ENCODE measurements around the gene ACSL6.
A peak's percentile ranks its signal among the peaks of the same experiment; 100 is the strongest.

ACSL6 gene

DNA sequence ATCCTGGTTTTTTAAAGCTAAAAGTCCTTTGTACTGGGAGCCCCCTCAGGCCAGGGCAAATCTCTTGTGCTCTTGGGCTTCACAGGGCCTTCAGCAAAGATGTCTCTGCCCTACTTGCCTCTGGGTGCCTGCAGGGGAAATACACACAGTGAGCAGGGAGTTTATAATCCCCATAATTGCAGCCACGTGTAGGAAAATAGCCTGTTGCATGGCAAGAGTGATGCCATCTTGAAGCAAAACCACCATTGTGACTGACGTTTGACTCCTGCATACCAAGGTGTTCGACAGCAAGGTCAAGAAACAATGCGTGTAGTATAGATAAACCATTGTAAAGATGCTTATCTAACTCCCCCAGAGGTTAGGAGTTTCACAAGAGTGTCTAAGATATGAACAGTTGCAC, 37.6 kb upstream of the ACSL6 start:
- no peak for DNase-seq (ENCODE audit: low read depth)

DNA sequence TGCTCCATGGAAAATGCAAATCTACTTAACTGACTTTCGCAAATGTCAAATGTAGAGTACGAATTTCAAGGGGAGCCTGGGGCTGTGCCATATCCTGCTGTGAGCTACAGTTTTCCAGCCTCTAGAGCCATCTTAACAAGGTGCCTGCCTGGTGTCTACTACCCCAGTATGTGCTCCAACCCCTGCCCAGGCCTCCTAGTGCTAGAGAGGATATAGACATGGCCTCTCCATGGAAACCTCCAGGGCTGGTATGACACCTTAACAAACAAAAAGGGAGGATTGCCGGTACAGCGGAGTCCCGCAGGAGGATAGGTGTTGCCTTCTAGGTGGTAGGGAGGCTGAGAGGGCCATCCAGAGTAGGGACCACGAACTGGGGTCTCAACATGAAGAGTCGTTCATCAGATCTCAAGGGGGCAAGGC, 35.4 kb upstream of the ACSL6 start:
- DNase-seq (ENCODE audit: low read depth) = no peak

DNA sequence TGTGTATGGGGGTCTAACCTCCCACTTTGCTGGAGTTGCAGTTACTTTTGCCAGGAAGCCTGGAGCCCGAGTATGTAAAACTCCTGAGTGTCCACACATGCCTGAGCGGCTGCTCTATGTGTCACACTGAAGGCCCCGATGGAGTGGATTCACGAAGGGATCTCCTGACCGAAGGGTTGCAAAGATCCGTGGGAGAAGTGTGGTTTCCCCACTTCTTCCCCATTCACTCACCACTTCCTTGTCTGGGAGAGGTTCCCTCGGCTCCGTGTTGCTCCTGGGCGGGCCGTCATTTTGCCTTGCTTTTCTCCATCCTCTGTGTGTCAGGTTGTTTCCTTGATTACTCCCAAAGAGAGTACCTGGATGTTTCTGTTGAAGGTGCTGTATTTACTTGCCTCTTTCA, 32.7 kb upstream of the ACSL6 start:
- no peak for DNase-seq (ENCODE audit: low read depth)

DNA sequence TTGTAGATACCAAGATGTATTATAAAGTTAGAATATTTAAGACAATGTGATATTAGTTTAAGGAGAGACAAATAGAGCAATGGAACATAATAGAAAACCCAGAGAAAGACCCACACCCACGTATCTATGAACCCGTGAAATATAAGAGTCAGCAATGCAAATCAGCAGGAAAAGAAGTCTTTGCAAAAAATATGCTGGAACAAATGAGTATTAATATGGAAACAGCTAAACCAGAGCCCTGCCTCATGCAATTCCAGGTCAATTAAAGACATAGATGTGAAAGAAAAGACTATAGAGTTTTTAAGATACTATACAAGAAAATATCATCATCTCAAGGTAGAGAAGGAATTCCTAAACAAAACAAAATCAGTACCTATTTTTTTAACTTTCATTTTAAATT, 25.9 kb upstream of the ACSL6 start:
- DNase-seq (ENCODE audit: low read depth) = no peak

DNA sequence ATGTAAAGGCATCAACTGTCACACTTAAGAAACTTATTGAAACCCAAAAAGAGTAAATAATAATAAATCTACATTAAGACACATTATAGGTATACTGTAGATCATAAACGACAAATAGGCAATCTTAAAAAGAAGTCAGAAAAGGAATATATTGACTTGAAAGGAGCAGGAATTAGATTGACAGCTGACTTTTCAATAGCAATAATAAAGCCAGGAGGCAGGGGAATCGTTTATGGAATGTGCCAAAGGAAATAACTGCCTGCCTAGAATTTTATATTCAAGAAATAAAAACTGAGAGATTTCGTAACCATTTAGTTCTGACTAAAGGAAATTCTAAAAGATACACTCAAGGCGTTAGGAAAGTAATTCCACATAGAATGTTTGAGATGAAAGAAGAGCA, 21.7 kb upstream of the ACSL6 start:
- no peak for DNase-seq (ENCODE audit: low read depth)

DNA sequence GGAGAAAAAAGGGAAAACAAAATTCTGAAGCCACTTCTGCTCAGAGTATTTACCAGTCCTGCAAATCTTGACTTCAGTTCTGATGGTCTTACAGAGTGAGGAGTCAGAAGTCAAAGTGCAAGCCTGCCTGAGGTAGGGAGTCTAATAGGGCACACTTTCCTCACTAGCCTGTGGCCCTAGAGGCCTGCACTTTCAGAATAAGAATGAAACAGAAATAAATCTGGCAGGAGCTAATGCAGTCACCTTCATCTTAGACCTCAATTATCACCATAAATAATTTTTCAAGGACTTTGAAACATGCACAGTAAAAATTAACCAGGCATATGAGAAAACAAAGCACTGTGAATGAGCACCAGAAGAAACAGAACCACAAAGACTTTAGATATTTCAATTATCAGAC, 20.7 kb upstream of the ACSL6 start:
- no peak for DNase-seq (ENCODE audit: low read depth)

DNA sequence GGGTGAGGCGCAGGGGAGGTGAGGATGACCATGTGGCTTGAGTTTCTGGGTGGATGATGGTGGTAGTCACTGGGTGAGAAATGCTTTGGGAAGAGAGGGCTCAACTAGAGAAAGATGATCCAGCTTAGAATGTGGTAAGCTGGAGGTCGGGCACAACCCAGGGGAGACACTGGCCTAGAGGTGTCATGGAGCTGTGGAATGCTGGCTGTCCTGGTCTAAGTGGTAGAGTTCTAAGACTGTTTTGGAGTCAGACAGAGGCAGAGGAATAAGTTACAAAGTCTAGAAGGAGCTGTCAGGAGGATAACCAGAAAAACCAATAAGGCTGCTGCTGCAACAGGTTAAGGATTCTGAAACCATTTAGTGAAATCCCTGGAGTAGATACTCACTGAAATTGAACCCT, 19.2 kb upstream of the ACSL6 start:
- DNase-seq (ENCODE audit: low read depth) = no peak

DNA sequence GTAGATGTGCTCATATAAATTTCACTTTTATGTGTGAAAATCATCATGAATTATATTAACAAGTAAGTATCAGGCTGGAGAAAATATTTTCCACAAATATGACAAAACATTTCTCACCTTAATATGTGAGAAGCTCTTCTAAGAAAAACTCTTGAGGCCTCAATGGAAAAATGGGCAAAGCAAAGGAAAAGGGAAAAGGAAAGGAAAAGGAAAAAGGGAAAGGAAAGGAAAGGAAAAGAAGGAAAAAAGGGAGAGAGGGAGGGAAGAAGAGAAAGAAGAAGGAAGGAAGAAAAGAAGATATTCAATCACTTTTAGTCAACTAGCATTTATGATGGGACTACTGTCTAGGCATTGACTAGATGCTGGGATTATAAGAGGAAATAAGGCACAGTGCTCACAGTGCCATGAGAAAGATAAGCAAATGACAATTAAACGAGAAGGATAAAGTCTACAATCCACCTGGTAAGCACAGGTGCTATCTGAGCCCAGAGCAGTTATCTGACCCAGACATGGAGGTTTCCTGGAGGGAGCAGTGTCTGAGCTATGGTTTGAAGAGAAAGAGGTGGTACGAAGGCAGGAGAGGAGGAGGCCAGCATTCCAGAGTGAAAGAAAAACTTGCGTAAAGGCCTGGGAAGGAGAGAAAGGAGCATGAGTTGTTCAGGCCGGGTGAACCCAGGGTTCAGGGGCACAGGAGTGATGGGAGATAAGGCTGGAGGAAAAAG, 18.3 kb upstream of the ACSL6 start:
- DNase-seq (ENCODE audit: low read depth) = no peak

DNA sequence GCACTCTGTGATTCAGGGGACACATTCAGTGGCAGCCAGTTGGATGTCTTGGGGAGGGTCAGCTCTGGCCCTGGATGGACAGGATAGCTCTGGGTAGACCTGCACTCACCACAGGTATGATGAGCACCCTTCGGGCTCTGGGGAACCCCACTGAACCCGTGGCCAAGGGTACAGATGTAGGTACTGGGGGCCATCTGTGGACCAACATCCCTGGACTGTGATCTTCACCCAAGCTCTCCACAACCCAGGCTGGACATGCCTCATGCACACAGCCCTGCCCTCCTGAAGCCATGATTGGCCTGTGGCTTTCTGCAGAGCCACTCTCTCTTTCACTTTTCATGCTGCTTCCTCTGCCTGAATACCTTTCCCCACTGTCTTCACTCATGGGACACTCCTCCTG, 15.6 kb upstream of the ACSL6 start:
- no peak for DNase-seq (ENCODE audit: low read depth)

DNA sequence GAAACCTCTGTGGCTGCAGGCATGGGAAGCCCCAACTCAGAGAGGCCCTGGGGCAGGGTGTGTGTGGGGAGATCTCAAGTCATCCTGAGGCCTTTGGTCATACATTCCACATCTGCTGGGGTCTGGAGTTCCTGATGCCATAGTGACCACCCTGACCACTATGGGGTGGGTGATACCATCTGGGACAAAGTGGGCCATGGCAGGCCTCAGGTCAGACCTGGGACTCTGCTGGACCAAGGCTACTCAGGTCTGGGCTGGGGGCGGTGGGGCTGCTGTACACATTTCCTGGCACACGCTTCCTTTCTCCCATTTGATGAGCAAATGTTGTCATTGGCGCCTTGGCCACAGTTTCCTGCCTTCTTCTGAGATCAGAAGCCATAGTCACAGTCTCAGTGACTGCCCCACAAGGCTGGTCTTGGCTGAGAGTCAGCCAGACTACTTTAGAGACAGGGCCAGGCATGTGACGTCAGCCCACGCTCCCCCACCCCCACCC, 15.1 kb upstream of the ACSL6 start:
- no peak for DNase-seq (ENCODE audit: low read depth)

DNA sequence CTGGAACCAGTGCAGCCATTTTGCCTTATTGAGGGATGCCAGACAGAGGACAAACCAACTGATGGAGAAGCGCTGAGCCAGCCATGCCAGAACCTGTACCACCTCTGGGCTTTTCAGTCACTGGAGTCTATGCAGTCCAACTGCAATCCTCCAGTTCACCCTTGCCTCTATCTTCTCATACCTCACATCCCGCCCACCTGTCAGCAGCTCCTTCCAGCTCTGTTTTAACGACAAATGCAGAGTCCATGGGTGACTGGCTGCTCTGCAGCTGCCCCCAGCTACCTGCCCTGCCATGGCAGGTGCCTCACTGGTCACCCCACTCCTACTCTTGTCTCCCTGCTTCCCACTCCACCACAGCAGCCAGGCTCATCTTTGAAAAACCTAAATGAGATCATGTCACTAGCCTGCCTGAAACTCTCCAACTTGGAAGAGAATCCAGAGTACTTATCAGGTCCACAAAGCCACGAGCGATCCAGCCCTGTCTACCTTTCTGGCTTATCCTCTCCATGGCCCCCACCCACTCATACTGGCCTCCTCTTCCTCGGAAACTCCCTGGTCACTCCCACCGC, 14.0 kb upstream of the ACSL6 start:
- no peak for DNase-seq (ENCODE audit: low read depth)

DNA sequence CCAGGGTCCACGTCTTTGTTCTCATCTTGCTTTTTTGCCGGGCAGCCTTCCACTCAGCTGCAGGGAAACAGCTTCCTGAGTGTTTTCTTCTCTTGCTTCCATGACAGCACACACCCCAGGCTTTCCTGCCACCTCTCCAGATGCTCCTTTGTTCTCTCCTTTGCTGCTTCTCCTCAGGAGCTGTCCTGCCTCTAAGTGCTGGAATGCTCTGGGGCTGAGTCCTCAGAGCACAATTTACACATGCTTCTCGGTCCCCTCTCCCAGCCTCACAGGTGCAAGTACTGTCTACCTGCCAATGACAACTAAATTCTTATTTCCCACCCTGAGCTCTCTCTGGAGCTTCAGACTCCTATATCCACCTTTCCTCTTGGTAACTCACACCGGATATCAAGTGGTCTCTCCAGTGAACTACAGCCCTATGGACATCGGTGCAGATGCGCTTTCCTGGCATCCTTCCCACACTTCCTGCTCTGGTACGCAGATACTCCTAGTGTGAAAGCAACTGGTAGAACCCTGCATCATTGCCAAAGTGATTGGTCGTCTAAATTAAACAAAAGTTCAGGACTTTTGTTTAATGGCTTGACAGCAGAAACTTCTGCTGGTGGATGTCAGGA, 13.4 kb upstream of the ACSL6 start:
- peak; percentile 10 for DNase-seq (ENCODE audit: low read depth)

DNA sequence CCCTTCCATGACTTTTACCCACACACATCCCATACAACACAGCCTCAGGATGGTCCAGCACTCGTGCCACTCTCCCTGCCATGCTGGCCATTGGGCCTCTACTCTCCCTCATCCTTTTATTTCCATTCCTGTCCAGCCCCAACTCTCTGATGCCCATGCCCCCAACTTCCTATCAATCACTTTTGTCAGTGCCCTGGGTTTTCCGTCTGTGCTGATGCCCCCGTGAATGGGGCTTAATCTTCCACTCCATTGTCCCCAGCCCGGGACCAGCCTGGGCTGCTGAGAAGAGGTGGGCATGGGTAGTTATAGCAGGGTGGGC, 12.6 kb upstream of the ACSL6 start:
- DNase-seq (ENCODE audit: low read depth) = no peak

DNA sequence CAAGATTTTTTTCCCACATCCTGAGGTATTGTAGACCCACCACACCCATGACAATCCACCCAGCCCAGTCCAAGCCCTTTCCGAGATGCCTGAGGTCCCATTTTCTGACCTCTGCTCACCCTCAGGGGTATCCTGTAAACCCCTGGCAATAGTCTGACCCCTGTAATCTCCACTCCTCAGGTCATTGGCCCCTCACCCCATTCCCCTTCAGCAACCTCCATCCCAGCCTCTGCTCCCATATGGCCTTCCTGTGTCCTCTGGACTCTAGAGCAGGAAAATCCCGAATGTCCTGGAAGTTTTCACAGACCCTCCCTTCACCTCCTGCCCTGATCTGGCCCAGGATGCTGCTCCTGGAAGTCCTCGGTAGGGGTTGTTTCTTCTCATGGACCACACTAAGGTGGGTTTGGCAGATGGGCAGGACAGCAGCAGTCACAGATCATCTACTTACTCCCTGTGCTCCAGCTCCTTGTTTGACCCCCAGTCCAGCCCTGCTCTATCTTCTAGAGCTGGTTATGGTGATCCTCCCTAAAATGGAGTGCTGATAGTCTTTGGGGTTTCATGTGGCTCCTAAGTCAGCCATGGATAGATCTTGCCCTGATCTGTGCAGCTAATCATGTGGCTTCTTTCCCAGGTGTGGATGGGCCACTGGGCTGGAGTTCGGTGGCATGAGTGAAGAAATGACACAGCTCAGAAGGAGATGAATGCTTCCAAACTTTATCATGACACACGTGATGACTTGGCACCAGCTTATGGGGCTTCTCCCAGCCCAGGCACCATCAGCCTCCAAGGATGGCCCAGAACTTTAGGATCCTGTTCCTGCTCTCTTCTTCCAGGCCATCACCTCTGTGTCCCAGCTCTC, 12.0 kb upstream of the ACSL6 start:
- DNase-seq (ENCODE audit: low read depth) = no peak

DNA sequence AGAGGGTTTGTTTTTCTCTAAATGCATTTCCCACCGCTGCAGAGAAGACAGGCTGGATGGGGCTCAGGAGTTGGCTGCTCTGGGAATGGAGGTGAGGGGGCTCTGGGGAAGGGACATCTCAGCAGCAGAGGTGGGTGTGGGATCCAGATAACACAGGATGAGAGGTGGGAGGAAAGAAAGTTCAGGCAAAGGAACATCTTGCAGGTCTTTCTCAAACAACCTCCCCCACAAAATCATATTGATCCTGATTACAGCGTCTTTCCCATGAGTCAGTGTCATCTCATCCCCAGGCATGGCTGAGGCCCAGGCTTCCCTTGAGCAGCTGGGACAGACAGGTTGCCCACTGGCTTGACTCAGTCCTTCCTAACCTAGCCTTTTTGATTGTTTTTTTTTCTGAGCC, 11.3 kb upstream of the ACSL6 start:
- DNase-seq (ENCODE audit: low read depth) = no peak

DNA sequence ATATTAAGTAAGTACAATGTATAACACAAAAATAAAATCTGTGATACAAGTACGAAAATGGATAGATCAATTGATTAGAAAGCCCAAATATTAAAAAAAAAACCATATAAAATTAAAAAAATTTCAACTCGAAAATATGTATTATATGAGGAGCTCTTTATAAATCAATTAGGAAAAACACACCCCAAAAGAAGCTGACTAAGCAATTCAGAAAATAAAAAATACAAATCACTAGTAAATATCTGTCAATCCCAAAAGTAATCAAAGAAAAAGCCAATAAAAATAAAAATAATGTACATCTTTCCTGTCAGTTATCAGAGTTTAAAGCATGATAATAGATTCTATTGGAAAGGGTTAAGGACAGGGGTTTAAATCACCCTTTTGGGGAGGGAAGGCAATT, 10.2 kb upstream of the ACSL6 start:
- no peak for DNase-seq (ENCODE audit: low read depth)

DNA sequence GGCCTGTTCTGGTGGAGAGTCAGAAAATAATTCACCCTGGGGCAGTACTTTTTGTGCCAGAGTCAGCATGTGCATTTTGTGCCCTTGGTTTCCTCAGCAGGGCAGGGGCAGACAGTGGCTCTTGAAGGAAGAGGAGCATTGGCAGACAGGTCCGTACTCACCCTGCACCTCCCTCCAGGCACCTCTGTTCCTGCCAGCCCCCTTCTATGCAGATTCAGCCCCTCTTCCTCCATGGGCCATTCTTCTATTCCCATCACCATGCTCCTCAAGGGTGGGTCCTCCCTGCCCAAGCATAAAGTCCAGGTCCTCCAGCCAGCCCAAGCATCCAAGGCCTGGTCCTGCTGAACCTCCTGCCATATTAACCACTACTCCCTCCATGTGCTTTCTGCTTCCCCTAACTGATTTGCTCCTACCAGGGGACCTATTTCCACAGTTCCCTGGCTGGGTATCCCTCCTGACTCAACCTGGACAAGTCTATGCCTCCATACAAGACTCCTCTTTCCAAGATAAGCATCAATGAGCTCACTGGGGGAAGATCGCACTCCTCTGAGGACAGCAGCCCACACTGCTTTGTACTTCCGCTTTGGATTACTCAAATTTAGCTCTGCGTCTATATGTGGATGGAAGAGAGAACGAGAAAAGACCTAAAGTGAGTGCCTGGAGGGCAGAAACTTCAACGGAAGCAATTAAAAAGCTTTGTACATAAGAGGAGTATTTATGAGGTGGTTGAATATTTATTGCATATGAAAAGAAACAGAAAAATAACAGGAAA, 9.3 kb upstream of the ACSL6 start:
- no peak for DNase-seq (ENCODE audit: low read depth)

DNA sequence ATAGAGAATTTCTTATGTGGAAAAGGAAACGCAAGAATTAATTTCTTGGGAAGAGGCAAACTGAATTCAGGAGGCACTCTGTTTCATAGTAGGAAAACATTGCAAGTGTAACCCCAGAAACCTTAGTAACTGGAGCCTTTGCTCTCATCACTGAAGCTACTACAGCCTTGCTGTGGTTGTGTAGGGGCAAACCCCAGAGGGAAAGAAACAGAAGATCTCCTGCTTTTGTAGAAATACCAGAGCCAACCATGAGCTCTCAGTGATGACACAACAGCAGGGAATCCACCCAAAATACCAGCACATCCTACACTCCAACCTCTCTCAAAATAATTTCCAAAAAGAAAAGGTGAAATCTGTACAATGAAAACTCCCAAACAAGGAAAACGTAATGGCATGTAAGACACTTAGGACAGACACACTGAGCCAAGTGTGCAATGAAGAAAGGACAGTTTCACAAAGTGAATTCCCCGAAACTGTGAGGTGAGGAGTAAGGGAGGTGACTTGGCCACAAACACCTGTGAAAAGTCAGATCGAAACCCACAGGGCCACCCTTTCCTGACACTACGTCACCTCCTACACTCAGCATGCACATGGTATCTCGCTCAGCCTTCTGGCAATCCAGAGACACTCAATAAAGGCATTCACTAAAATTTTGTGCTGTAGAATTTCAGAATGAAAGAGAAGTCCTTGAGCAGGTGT, 8.5 kb upstream of the ACSL6 start:
- no peak for DNase-seq (ENCODE audit: low read depth)

DNA sequence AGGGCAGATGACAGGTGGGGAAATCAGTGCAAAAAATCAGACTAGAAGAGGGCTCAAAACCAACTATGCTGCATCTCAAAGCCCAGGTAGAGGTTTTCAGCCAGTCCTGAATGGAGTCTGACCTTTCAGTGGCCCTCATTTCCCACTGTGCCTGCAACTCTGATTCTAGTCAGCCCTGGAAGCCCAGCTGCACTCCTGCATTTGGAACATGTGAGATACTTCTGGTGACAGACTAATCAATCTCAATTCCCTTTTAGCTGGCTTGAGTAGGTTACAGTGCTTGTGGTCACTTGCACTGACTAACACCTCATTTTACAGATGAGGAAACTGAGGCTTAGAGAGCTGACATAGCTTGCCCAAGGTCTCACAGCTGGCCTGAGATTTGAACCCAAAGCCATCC, 7.9 kb upstream of the ACSL6 start:
- DNase-seq (ENCODE audit: low read depth) = no peak

DNA sequence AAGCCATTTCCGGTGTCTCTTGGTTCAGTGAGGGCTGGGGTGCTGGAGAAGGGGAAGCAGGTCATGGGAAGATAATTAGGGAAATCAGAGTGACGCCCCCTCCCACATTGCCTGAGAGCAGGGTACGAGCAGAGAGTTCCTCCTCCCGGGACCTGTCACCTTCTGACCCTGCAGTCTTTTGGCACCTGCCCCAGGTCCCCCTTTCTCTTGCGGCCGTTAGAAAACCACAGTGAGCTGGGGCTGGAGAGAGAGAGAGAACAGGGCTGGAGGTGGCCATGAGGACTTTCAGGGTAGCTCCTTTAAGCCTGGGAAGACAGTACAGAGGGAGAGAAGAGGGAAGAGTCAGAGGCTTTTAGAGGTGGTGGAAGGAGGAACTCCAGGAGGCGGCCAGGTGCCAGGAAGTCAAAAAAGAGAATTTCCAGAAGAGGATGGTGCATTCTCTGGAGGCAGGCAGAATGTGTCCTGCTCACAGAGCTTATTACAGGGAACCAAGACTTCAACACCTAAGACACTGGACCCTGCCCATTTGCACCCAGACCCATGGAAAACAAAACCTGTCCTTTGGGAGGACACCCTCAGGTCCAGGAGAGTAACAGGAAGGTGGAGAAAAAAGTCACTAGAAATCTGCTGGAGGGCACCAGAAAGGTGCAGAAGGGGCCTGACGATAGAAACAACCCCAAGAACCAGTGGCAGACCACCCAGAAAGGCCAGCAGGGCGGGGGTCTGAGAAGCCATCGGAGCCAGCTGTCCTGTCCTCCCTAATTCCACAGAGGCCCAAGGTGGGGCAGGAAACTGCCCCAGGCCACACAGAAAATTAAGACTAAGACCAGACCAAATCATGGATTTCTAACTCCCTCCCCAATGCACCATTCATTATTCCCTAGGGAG, 6.5 kb upstream of the ACSL6 start:
- DNase-seq (ENCODE audit: low read depth) = no peak

All from amniotic epithelial cell (primary cell).